ENCODE results near the gene BMF. TPM values are rescaled to one million over a fixed set of nuclear protein-coding genes. Genes with fewer than 3 reads are reported as not detected.
A peak's percentile ranks its signal among the peaks of the same experiment; 100 is the strongest.

Gene BMF
- total RNA-seq, 1 donor from 2014 or later: 4.2 TPM

- no peak for DNase-seq
Observed at GRCh38 chr15:40103864-40104271, 4.8 kb downstream of the BMF start.

GRCh38 chr15:40102897-40103858 is 5.5 kb downstream of the BMF start:
- peak; percentile 60 for DNase-seq

- no peak for DNase-seq
Observed at GRCh38 chr15:40100947-40101905, 7.5 kb downstream of the BMF start.

- DNase-seq: no peak
Observed at GRCh38 chr15:40100123-40100946, 8.3 kb downstream of the BMF start.

GRCh38 chr15:40098489-40099261 is 10.0 kb downstream of the BMF start:
- DNase-seq: peak; percentile 49

- DNase-seq: no peak
Observed at GRCh38 chr15:40097968-40098476, 10.7 kb downstream of the BMF start.

GRCh38 chr15:40097096-40097967 is 11.3 kb downstream of the BMF start:
- no peak for DNase-seq

- DNase-seq: no peak
Observed at GRCh38 chr15:40096094-40096891, 12.4 kb downstream of the BMF start.

- no peak for DNase-seq
Observed at GRCh38 chr15:40095371-40096093, 13.1 kb downstream of the BMF start.

- no peak for DNase-seq
Observed at GRCh38 chr15:40094156-40094555, 14.5 kb downstream of the BMF start.

- no peak for DNase-seq
Observed at GRCh38 chr15:40092979-40093869, 15.5 kb downstream of the BMF start.

- DNase-seq: no peak
Observed at GRCh38 chr15:40092256-40092978, 16.3 kb downstream of the BMF start.

- DNase-seq: no peak
Observed at GRCh38 chr15:40091861-40092255, 16.8 kb downstream of the BMF start.

- no peak for DNase-seq
Observed at GRCh38 chr15:40090774-40091455, 17.8 kb downstream of the BMF start.

GRCh38 chr15:40088929-40089755 is 19.5 kb downstream of the BMF start:
- no peak for DNase-seq
